Measurements from ENCODE around the gene XAGE1B. TPM values are rescaled to one million over a fixed set of nuclear protein-coding genes. Genes with fewer than 3 reads are reported as not detected.
A peak's percentile ranks its signal among the peaks of the same experiment; 100 is the strongest.
"Not testable (repeated sequence)": the region's sequence is repeated elsewhere in the genome, so short reads cannot be mapped to it uniquely, and the experiment has no call there.

XAGE1B gene, protein sequence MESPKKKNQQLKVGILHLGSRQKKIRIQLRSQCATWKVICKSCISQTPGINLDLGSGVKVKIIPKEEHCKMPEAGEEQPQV
- not detected for polyA plus RNA-seq
- long read RNA-seq, donor 1, result 0 reads
- long read RNA-seq, donor 2, result 0 reads
- long read RNA-seq, donor 3, result 0 reads
- long read RNA-seq, donor 4, result 0 reads
- long read RNA-seq, donor 5, result 0 reads
- long read RNA-seq, donor 6, result 0 reads
- long read RNA-seq, donor 7, result 0 reads
- long read RNA-seq, donor 8, result 0 reads
- long read RNA-seq, donor 9, result 0 reads
- long read RNA-seq, donor 10, result 0 reads

DNA sequence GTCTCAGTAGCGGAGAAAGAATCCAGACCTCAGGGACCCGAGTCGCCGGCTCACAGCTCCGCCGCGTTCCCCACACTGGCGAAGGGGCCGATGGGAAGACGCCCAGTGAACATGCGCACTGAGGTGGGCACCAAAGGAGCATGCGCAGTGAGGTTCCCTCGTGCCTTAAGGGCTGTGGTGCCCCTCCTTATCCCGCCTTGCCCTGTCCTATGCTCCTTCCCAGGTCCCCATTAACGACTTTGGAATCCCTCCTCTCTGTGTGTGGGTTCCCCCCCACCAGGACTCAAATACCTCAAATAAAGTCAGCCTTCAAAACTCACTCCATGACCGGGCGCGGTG lies at the start of gene XAGE1B:
XAGE1B (minus strand) TSS at position 77 of the 339 bp plus-strand sequence. CDS start 1,536 bp downstream, outside the sequence.
- not testable (repeated sequence) for H3K27ac ChIP-seq (ENCODE audit: low read depth in 1 of 3, low read length in 2 of 3); H3K9me3 ChIP-seq (ENCODE audit: control insufficient read depth in 2 of 2, insufficient read depth in 1 of 2, low read depth in 1 of 2, low read length in 1 of 2); FAIRE-seq; DNase-seq; H3K4me3 ChIP-seq (ENCODE audit: low read depth in 1 of 3, low read length in 3 of 3); H3K4me1 ChIP-seq (ENCODE audit: control insufficient read depth in 3 of 3, insufficient read depth in 2 of 3, low read depth in 1 of 3, low read length in 2 of 3); H3K36me3 ChIP-seq (ENCODE audit: control insufficient read depth in 3 of 3, insufficient read depth in 2 of 3, low read depth in 1 of 3, low read length in 3 of 3); H3K27me3 ChIP-seq (ENCODE audit: control insufficient read depth in 3 of 3, insufficient read depth in 3 of 3, low read length in 3 of 3)
- no CpG with 5 or more reads among the region's 18 CpGs for WGBS, 3 donors

DNA sequence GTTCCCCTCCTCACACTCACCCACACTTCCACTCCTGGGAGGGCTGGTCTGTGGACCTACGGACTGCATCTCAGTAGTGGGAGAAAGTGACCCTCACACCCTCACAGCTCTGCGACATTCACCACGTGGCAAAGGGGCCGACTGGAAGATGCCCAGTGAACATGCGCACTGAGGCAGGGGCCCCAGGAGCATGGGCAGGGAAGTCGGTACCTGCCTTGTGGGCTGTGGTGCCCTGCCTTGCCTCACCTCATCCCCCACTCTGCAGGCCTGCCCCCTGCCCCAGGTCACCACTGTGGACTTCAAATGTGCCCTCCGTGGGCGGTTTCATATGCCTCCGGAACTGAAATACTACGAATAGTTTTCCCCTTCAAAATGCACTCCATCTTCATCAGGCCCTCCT lies 46.2 kb upstream of the XAGE1B start:
- H3K4me1 ChIP-seq (ENCODE audit: control insufficient read depth in 3 of 3, insufficient read depth in 2 of 3, low read depth in 1 of 3, low read length in 2 of 3), result no peaks in the 10 kb centered on the region
- FAIRE-seq (no peak), DNase-seq (no peak)
- 86 to 96% (median 91%) methylated on average over 5 to 10 of the region's 10 CpGs for WGBS, 3 donors
- H3K27me3 ChIP-seq (ENCODE audit: control insufficient read depth in 3 of 3, insufficient read depth in 3 of 3, low read length in 3 of 3), result no peaks in the 10 kb centered on the region
- no peaks in the 10 kb centered on the region for H3K36me3 ChIP-seq (ENCODE audit: control insufficient read depth in 3 of 3, insufficient read depth in 2 of 3, low read depth in 1 of 3, low read length in 3 of 3)
- H3K4me3 ChIP-seq (ENCODE audit: low read depth in 1 of 3, low read length in 3 of 3), result no peak overlapping the region
- no peaks in the 10 kb centered on the region for H3K9me3 ChIP-seq (ENCODE audit: control insufficient read depth in 2 of 2, insufficient read depth in 1 of 2, low read depth in 1 of 2, low read length in 1 of 2)
- no peak overlapping the region for H3K27ac ChIP-seq (ENCODE audit: low read depth in 1 of 3, low read length in 2 of 3)

DNA sequence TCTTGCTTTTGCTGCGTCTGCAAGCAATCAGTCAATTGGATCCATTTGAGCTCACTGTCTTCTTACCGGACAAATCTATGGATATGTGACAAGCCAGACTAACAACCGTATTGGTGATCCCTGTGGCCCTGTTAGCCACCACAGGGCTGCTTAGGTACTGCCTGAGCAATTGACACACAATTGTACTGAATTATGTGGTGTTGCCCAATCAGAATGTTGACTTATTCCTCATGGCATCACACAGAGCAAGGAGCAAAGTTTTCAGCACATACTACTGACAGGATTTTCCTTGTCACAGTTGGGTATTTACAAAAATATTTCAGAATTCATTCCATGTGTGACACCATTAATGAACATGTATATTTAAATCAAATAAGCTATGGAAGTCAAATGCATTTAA lies 41.3 kb upstream of the XAGE1B start:
- no peak for FAIRE-seq
- Histone ChIP-seq H3K36me3 (ENCODE audit: control insufficient read depth in 3 of 3, insufficient read depth in 2 of 3, low read depth in 1 of 3, low read length in 3 of 3) (no peaks in the 10 kb centered on the region), H3K4me1 (ENCODE audit: control insufficient read depth in 3 of 3, insufficient read depth in 2 of 3, low read depth in 1 of 3, low read length in 2 of 3) (no peaks in the 10 kb centered on the region), H3K27ac (ENCODE audit: low read depth in 1 of 3, low read length in 2 of 3) (no peak overlapping the region), H3K9me3 (ENCODE audit: control insufficient read depth in 2 of 2, insufficient read depth in 1 of 2, low read depth in 1 of 2, low read length in 1 of 2) (no peaks in the 10 kb centered on the region), H3K4me3 (ENCODE audit: low read depth in 1 of 3, low read length in 3 of 3) (no peak overlapping the region), H3K27me3 (ENCODE audit: control insufficient read depth in 3 of 3, insufficient read depth in 3 of 3, low read length in 3 of 3) (no peaks in the 10 kb centered on the region)
- WGBS, 3 donors, result 79 to 95% (median 87%) methylated on average over 3 of the region's 3 CpGs
- no peak for DNase-seq

DNA sequence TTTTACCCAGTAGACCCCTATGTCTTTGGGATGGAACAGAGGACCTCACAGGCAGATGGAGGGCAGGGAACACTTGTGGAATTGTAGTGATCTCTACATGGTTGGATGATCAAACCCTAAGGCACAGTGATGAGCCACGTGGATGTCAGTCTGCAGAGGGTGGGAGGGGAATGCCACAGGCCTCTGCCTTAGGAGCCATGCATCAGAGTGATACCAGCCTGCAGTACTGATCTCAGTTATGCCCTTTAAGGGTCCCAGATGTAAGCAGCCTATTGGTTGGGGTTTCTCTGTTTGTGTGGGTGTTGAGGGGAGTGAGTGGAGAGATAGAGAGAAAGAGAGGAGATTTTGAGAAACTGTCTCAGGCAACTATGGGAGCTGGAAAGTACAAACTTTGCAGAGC lies 39.9 kb upstream of the XAGE1B start:
- H3K36me3 ChIP-seq (ENCODE audit: control insufficient read depth in 3 of 3, insufficient read depth in 2 of 3, low read depth in 1 of 3, low read length in 3 of 3), result no peaks in the 10 kb centered on the region
- H3K9me3 ChIP-seq (ENCODE audit: control insufficient read depth in 2 of 2, insufficient read depth in 1 of 2, low read depth in 1 of 2, low read length in 1 of 2), result no peaks in the 10 kb centered on the region
- no peak overlapping the region for H3K27ac ChIP-seq (ENCODE audit: low read depth in 1 of 3, low read length in 2 of 3)
- no peak for DNase-seq
- no peaks in the 10 kb centered on the region for H3K27me3 ChIP-seq (ENCODE audit: control insufficient read depth in 3 of 3, insufficient read depth in 3 of 3, low read length in 3 of 3)
- no peak for FAIRE-seq
- no peak overlapping the region for H3K4me3 ChIP-seq (ENCODE audit: low read depth in 1 of 3, low read length in 3 of 3)
- H3K4me1 ChIP-seq (ENCODE audit: control insufficient read depth in 3 of 3, insufficient read depth in 2 of 3, low read depth in 1 of 3, low read length in 2 of 3), result no peaks in the 10 kb centered on the region
- 47 to 61% (median 53%) methylated on average over 1 of the region's 1 CpG for WGBS, 3 donors

DNA sequence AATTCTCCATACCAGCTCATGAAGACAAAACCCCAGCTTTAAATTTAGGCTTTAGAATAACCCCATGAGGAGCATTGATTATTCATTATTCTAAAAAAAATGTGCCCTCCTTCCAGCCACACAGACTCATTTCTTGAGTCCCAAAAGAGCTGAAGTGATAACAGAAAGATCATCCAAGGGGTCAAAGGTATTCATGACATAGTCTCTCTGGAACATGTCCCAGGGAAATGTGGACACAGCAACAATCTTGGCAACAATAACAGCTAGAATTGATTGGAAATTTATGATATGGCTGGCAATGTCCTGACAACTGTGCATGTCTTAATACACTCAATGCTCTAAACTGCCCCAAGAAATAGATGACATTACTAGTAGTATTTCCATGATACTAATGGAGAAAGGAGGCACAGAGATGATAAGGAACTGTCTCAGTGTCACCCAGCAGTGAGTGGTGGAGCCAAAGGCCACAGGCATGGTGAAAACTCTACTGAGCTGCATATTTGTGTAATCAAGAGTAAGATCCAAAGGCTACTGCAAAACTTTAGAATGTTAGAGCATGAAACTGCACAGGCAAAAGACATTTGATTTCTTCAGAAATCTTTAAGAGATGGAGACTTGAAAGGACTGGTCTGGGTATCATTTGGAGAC lies 37.3 kb upstream of the XAGE1B start:
- Histone ChIP-seq H3K4me1 (ENCODE audit: control insufficient read depth in 3 of 3, insufficient read depth in 2 of 3, low read depth in 1 of 3, low read length in 2 of 3) (no peaks in the 10 kb centered on the region), H3K36me3 (ENCODE audit: control insufficient read depth in 3 of 3, insufficient read depth in 2 of 3, low read depth in 1 of 3, low read length in 3 of 3) (no peaks in the 10 kb centered on the region), H3K4me3 (ENCODE audit: low read depth in 1 of 3, low read length in 3 of 3) (no peak overlapping the region), H3K9me3 (ENCODE audit: control insufficient read depth in 2 of 2, insufficient read depth in 1 of 2, low read depth in 1 of 2, low read length in 1 of 2) (no peaks in the 10 kb centered on the region), H3K27ac (ENCODE audit: low read depth in 1 of 3, low read length in 2 of 3) (no peak overlapping the region), H3K27me3 (ENCODE audit: control insufficient read depth in 3 of 3, insufficient read depth in 3 of 3, low read length in 3 of 3) (no peaks in the 10 kb centered on the region)
- FAIRE-seq, result no peak
- peak in 1 of 2 donors; percentile 49 for DNase-seq

DNA sequence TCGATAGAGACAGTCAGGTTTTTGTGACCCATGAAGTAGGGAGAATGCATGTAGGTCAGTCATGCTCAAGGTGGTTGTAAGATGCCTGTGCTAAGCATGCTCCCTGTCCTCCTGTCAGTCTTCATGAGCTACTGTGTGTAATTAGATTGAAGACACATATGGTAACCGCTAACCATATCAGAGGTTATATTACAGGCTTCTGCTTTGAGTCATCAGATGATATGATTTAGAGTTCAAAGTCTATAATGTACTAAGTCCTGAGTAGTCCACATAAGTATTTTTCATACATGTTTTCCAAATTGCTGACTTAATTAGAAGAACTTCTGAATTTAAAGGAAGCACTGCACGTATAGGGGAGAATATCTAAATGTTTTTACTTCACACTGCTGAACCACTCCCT lies 31.9 kb upstream of the XAGE1B start:
- H3K4me1 ChIP-seq (ENCODE audit: control insufficient read depth in 3 of 3, insufficient read depth in 2 of 3, low read depth in 1 of 3, low read length in 2 of 3); H3K9me3 ChIP-seq (ENCODE audit: control insufficient read depth in 2 of 2, insufficient read depth in 1 of 2, low read depth in 1 of 2, low read length in 1 of 2); H3K36me3 ChIP-seq (ENCODE audit: control insufficient read depth in 3 of 3, insufficient read depth in 2 of 3, low read depth in 1 of 3, low read length in 3 of 3); H3K4me3 ChIP-seq (ENCODE audit: low read depth in 1 of 3, low read length in 3 of 3); H3K27ac ChIP-seq (ENCODE audit: low read depth in 1 of 3, low read length in 2 of 3); H3K27me3 ChIP-seq (ENCODE audit: control insufficient read depth in 3 of 3, insufficient read depth in 3 of 3, low read length in 3 of 3): not testable (repeated sequence)
- 14 to 62% (median 39%) methylated on average over 3 of the region's 3 CpGs for WGBS, 3 donors
- peak; percentile 92 for FAIRE-seq
- peak in 1 of 2 donors; percentile 54 for DNase-seq

DNA sequence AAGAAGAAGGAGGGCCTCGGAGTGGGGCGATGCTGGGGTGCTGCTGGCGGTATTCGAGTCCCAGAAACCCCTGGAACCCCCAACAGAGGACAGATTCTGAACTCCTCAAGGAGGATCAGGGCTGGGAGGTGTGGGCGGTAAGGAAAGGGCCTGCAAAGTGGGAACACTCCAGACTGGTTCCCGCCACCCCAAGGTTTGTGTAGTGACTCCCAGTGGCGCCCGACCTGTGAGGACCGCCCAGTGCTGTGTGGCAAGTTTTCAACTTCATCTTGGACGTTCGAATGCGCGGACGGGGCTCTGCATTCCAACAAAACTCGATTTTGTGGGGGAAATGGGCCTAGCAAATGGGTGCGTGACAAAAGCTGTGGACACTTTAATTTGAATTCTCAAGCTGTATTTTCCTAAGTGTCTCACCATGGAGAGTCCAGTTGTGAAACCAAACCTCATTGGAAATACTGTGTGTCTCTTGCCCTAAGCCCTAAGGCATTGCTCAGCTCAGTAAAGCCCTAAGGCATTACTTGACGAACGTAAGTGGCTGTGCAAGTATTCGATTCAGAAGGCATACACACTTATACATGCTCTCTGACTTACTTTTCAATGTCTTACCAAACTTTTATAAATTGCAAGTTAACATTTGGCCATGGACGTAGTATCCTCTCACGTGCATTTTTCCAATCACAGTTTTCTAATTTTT lies 27.4 kb upstream of the XAGE1B start:
- H3K27me3 ChIP-seq (ENCODE audit: control insufficient read depth in 3 of 3, insufficient read depth in 3 of 3, low read length in 3 of 3), result no peaks in the 10 kb centered on the region
- no peaks in the 10 kb centered on the region for H3K36me3 ChIP-seq (ENCODE audit: control insufficient read depth in 3 of 3, insufficient read depth in 2 of 3, low read depth in 1 of 3, low read length in 3 of 3)
- WGBS, 3 donors, result 87 to 93% (median 91%) methylated on average over 19 to 21 of the region's 21 CpGs
- DNase-seq, result no peak
- no peak overlapping the region for H3K27ac ChIP-seq (ENCODE audit: low read depth in 1 of 3, low read length in 2 of 3)
- no peaks in the 10 kb centered on the region for H3K4me1 ChIP-seq (ENCODE audit: control insufficient read depth in 3 of 3, insufficient read depth in 2 of 3, low read depth in 1 of 3, low read length in 2 of 3)
- H3K9me3 ChIP-seq (ENCODE audit: control insufficient read depth in 2 of 2, insufficient read depth in 1 of 2, low read depth in 1 of 2, low read length in 1 of 2), result no peaks in the 10 kb centered on the region
- FAIRE-seq, result no peak
- no peak overlapping the region for H3K4me3 ChIP-seq (ENCODE audit: low read depth in 1 of 3, low read length in 3 of 3)

DNA sequence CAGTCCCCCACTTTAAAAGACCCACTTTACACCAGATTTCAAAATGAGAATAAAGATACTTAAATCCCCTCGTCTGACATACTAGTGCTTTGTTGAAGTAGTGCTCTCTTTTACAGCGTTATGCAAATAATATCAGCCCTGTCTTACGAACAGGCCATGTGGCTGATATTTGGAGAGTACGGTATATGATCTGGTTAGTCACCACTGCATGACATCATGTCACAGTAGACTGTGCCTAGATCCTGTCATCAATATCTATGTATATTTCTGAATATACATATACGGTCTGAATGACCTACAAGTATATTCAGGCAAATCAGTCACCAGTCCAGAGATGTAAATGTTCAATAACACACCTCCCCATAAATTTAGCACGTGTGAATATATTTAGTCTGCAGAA lies 25.4 kb upstream of the XAGE1B start:
- no peak for DNase-seq
- WGBS, 3 donors, result 71 to 81% (median 77%) methylated on average over 6 of the region's 6 CpGs
- FAIRE-seq, result no peak
- Histone ChIP-seq H3K27me3 (ENCODE audit: control insufficient read depth in 3 of 3, insufficient read depth in 3 of 3, low read length in 3 of 3) (no peaks in the 10 kb centered on the region), H3K4me3 (ENCODE audit: low read depth in 1 of 3, low read length in 3 of 3) (no peak overlapping the region), H3K36me3 (ENCODE audit: control insufficient read depth in 3 of 3, insufficient read depth in 2 of 3, low read depth in 1 of 3, low read length in 3 of 3) (no peaks in the 10 kb centered on the region), H3K9me3 (ENCODE audit: control insufficient read depth in 2 of 2, insufficient read depth in 1 of 2, low read depth in 1 of 2, low read length in 1 of 2) (no peaks in the 10 kb centered on the region), H3K4me1 (ENCODE audit: control insufficient read depth in 3 of 3, insufficient read depth in 2 of 3, low read depth in 1 of 3, low read length in 2 of 3) (no peaks in the 10 kb centered on the region), H3K27ac (ENCODE audit: low read depth in 1 of 3, low read length in 2 of 3) (no peak overlapping the region)
